ENCODE measurements around the gene PTCH1.

Gene PTCH1

DNA sequence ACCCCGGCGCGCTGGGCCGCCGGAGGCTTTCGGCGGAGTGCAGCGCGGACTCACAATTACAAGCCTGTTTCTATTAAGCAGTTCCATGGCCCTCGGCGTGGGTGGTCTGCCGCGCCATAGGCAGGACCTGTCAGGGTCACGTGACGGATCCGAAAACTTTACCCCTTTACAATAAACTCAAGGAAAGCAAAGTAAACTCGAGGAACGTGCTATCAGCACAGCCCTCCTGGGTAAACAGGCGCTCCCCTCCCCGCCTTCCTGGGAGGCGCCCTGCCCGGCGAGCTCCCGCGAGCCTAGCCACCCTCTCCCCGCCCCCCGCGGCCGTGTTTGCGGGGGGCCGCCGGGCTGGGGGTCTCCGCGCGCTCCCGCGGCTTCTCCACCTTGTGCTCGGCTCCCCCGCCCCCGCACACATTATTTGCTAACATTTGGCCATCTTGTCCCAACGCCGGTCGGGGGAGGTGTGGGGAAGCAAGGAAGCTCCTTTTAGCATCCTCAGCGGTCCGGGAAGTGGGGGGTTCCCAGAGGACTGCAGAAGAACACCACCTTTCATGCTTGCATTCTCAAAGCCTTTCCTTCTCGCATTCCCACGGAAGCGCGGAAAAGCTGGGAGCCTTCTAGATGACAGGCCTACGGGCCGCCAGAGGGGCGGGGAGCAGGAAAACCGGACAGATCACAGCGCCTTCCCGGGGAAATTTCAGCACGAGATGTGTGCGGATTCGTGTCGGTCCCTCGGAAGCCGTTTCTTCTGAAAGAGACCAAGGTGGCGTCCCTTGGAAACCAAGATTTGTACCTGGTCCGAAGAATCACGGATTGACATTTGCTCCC, at the start of gene PTCH1:
TSS of gene PTCH1 (minus strand) at position 238 of the 825 bp plus-strand sequence.
- DNase-seq, result no peak

DNA sequence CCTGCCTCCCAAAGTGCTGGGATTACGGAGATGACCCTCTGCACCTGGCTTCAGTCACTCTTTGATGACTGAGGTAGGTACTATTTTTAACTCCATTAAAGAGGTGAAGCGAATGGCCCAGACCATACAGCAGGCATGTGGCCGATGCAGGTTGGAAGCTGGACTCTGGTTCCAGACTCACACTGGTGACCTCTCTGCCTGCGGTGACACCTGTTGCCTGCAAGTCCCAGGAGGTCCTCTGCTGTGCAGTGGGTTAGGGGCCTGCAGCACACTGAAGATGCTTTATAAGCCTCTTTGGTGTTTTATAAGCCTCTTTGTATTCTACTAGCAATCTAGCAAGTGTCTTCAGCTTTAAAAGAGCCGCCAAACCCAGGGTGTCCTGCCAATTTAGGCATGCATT, 49.2 kb upstream of the PTCH1 start:
- no peak for DNase-seq

GRCh38 chr9:95561913-95562312, 45.1 kb upstream of the PTCH1 start:
- DNase-seq, result no peak

DNA sequence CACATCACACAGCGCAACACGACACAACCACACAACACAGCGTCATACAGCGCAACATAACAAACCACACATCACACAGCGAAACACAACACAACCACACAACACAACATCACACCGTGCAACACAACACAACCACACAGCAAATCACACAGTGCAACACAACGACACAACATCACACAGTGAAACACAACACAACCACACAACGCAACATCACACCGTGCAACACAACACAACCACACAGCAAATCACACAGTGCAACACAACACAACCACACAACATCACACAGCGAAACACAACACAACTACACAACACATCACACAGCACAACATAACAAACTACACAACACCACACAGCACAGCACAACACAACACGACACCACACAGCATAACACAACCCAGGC, 40.4 kb upstream of the PTCH1 start:
- DNase-seq, result no peak

- DNase-seq, result no peak
These were observed 39.8 kb upstream of the PTCH1 start for GRCh38 chr9:95556521-95556920.

DNA sequence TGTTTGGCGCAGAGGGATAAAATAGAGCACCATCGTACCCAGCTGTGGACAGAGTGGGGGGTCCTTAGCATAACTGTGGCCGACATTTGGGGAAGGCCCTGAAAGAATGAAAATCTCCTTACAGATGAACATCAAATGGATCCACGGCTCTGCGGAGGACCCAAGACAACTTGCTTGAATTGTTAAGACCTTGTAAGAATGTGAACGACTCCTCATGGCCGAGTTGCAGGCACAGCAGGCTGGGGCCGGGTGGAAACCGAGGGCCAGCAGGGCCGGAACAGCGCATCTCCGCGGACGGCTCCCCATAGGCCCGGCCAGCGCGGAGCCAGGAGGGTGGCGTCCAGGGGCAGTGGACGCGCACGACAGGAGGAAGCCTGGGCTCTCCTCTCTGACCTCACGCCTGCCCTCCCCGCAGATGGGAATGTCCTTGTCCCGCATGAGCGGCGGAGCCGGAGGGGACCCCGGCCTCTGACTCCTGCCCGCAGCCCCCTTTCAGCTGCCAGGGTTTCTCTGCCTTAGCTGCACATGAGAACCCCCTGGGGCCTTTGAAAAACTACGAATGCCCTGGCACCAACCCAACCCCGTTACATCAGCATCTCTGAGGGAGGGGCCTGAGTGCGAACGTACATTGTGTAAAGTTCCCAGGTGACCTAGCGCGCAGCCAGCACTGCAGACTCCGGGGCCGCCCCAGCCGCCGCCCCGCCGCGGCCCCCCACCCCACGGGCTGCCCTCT, 36.2 kb upstream of the PTCH1 start:
- no peak for DNase-seq

DNA sequence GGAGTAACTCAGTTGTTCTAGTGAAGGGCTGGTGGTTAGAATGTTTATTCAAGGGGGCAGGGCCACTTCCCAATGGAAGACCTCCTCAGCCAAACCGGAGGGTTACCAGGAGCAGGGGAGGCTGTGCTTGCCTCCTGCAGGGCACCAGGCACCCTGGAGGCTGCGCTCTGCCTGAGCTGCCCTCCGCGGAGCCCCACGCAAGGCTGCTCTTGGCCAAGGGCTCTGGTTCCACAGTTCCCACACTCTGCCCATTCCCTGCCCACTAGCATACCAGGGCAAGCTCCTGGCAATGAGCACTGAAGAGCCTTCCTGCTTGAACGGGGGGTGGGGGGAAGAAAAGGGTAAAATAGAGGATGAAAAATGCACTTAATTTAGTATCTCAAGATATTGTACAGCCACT, 35.5 kb upstream of the PTCH1 start:
- no peak for DNase-seq

- DNase-seq, result no peak
These were observed 34.6 kb upstream of the PTCH1 start for GRCh38 chr9:95551406-95551805.

GRCh38 chr9:95545831-95546567, 29.2 kb upstream of the PTCH1 start:
- DNase-seq, result no peak

DNA sequence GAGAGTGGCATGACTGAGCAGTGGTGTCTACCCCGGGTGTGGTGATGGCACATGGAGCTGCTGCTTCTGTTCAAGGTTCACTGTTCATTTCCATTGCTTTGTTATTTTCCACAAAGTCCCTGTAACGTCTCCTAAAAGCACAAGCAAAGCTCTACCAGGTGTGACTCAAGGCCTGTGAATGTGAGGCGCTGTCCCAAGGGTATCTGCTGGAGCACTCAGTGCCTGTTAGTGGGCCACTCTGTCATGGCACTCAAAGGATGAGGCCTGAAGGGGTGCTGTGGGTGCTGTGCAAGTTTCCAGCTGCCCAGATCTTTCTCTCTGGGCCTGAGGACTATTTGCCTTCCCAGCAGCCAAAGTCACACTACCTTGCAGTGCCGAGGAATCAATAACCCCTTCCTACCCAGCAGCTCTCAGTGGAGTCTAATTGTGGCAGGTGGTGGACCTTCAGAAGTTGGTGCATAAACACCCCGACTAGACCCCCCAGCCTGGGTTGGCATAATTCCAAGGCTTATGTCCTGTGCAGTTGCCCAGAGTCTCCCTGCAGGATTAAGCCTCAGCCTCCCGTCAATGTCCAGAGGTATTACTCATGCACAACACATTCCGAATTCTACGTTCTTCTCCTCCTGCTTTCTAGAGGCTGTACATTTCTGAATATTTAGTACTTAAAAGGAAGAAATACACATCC, 17.4 kb upstream of the PTCH1 start:
- DNase-seq, result no peak

GRCh38 chr9:95529910-95530309, 13.1 kb upstream of the PTCH1 start:
- DNase-seq, result no peak

GRCh38 chr9:95528908-95529502, 12.2 kb upstream of the PTCH1 start:
- no peak for DNase-seq

DNA sequence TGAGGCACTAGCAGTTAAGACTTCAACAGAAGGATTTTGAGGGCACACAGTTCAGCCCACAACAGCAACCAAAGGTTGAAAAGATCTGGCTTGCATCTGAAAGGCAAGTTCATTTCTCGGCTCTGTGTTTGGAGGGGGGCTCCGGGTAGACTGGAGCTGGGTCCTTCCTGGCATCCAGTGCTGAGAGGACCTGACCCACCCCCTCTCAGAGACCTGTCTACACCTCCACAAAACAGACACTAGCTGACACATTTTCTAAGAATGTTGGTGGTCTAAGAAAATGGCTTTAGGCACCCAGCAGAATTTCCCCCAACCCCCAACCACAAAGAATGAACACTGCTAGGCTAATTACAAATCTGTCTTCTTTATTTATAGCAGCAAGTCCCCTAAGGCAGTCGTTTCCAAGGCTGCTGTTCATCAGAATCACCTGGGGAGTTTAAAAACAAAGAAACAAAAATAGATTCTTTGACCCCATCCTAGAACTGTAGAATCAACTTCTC, 6.2 kb upstream of the PTCH1 start:
- no peak for DNase-seq

DNA sequence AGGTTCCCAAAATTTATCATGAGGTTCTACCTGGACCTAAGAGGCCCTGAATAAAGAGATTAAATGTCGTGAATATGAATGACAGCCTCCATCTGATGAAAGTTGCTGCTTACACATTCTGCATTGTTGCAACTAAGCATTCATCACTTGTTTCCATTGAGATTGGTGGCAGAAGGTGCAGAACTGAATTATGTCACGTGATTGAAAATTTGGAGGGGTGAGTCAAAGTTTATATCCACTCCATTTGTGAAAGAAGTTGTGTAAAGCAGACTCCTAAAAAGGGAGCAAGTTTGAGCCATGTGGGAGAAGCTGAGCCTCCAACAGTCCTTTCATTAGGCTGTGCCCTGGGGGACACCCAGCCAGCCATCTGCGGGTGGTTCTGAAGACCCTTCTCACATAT, 4.9 kb upstream of the PTCH1 start:
- no peak for DNase-seq

GRCh38 chr9:95517559-95518425, 1.0 kb upstream of the PTCH1 start:
- DNase-seq, result no peak

DNA sequence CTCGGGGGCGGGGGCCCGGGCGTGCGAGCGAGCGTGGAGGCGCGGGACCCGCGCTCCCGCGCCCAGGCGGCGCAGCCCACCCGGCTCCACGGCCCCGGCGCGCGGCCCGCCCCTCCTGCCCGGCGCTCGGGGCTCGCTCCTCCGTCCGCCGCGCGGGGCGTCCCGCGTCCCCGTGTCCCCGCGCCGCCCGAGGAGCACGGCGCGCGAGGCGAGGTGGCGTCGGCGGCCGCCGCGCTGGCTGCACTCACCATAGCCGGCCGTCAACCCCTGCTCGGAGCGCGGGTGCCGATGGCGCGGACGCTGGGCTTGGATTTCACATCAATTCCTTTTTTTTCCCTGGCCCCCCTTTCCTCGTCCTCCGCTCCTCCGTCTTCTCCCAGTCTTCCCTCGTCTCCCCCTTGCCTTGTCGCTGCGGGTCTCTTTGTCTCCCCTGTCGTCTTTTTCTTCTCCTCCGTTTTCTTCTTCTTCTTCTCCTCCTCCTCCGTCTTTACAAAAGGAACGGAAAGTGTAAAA, 494 bp downstream of the PTCH1 start:
- DNase-seq, result no peak

DNA sequence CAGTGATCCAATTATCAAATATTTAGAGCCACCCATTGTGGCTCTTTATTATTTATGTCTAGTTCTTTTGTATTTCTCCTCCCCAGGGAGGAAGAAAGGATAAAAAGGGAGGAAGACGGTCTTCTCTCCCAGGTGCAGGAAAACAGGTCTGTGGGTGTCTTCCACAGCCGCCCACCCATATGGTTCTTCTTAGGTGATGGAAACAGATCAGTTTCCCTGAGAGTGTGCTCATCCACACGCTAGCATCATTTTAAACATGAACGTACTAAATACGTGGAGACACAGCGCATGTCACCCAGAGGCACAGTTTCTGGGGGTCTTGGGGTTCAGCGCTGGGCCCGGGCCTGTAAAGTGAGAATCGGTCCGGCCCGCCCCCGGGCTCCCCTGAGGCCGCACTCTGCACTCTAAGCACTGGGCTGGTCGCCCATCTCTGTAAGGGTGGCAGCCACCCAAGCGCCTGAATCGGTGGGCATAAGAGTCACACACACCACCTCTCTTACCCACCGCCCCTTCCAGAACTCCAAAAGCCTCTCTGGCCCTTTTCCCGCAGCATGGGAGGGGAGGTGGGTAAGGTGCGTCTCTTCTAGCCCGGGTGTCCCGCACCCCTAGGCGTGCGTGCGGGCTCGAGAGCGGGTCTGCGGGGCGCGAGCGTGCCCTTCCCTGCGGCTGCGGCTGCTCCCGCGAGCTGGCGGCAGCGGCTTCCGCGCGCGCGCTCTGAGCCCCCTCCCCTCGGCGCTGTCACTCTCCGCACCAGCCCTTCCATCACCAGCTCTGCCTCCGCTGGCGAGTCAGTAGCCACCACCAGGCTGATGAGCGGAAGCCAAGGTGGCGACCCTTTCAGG, 1.3 kb downstream of the PTCH1 start:
- DNase-seq, result no peak

DNA sequence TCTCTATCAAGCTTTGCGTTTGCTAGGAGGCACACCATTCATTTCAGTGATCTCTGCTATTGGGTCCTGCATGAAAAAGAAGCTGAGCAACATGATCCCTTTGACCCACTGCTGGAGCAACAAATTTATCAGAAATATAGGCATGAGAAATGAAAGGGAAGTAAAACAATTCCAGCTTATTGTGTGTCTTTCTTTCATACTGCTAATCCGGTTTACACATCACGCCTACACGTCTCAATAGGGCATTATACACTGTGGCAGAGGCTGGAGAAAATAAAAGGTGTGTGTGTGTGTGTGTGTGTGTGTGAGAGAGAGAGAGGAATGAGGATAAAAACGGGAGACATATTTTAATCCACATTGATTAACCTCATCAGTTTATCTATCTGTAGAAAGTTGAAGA, 2.4 kb downstream of the PTCH1 start:
- no peak for DNase-seq

DNA sequence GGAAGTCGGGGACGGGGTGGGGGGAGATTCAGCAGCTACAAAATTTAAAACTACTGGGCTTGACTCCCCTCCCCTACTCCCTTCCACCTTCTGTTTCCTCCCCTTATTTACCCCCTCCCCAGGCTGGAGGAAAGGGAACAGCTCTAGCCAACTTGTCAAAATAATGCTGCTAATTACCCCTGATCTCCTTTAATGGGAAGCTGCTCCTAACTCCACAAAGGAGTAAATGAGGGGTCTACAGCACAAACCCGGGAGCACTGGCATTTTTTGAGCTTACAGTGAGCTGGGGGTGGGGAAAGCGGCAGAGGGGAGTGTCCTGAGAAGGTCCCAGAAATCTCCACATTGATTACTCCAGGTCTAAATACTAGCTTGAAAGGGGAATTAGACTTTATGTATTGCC, 3.1 kb downstream of the PTCH1 start:
- no peak for DNase-seq

GRCh38 chr9:95512709-95513095, 4.1 kb downstream of the PTCH1 start:
- peak; percentile 32 for DNase-seq

Measured in inflammatory macrophage treated with lipopolysaccharide for 4 hours (primary cell).